NCI-H1105 treated with DMSO at 0.1 percent for 48 hours (cell line): ENCODE data around the gene ROPN1.
"Not testable (repeated sequence)": the region's sequence is repeated elsewhere in the genome, so short reads cannot be mapped to it uniquely, and the experiment has no call there.

Experiments used
- DNase-seq: peaks from one replicate; lab custom pipeline; 2025; lab: John Stamatoyannopoulos, UW

The ROPN1 gene

DNA sequence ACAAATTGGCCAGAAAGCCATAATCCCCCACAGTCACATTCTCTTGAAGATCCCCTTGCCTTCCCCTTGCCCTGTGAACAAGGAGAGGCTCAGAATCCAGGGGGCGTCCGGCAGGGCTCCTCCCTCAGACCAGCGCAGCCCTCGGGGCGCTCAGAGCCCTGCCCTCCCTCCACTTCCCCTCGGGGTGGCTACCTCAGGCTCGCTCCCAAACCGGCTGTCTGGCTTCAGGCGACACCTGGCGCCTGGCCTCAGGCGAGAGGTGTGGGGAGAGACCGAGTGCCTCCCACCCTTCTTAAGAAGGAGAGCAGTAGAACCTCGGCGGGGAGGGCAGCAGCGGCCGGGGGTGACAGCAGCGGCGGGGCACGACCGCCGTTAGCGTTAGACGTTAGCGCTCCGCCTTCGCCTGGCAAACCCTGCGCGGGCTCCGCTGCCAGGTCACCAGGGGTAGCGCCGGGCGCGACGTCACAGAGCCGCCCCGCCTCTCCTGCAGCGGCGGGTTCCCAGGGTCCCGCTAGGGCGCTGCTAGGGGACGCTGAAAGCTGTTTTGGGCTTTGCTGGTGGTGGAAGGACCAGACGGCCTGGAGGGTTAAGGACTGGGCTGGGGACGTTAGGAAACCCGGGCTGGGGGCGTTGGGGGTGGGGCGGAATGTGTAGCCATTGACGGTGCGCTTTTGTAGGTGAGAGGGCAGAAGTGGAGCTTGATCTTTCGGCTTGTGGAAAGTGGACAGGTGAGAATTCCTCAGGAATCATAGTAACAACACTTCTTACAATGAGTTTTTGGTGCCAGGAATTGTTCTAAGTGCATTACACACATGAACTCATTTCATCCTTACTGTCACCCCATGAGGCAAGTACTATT is at the start of gene ROPN1:
TSS of gene ROPN1 (minus strand) at position 395 of the 859 bp plus-strand sequence. CDS start 11,643 bp downstream, outside the sequence.
- DNase-seq: not testable (repeated sequence)

DNA sequence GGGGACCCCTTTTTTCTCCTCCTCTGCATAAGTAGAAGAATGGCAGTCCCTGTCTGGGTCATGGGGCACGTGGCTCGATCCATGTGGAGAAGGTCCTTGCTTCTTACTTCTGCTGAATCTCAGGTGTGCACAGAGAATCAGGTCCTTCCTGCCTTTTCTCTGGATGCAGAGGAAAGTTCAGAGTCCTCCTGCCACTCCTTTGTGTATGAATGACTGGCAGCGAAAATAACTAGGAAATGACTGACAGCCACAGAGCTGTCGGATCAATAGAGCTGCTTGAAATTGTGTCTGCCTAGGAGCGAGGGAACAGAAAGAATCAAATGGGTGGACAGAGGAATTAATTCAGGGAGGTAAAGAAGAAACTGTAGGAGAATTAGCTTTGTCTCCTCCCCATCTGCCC is 49.6 kb upstream of the ROPN1 start:
- no peak for DNase-seq

DNA sequence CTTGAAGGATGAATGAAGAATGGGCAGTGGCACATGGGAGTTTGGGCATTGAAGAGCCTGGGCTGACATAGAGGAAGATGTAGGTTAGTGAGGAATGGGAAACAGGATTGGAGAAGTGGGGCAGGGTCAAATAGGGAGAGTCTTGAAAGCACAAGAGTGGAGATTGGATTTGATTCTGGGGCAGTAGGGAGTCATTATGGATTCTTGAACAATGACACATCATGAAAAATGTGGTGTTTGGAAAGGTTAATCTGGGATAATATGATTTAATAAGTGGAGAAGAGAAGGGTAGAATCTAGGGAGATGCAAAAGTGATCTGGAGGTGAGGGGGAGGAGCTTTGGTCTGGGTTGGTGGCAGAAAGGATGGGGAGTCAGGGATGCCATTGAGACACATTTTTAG is 45.4 kb upstream of the ROPN1 start:
- no peak for DNase-seq

DNA sequence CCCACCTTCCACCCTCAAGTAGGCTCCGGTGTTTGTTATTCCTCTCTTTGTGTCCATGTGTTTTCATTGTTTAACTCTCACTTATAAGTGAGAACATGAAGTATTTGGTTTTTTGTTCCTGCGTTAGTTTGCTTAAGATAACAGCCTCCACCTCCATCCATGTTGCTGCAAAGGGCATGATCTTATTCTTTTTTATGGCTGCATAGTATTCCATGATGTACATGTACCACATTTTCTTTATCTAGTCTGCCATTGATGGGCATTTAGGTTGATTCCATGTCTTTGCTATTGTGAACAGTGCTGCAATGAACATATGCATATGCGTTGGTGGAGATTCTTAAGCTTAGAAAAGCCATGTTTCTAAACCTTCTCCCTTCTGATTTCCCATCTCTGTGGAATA is 44.3 kb upstream of the ROPN1 start:
- DNase-seq: not testable (repeated sequence)

DNA sequence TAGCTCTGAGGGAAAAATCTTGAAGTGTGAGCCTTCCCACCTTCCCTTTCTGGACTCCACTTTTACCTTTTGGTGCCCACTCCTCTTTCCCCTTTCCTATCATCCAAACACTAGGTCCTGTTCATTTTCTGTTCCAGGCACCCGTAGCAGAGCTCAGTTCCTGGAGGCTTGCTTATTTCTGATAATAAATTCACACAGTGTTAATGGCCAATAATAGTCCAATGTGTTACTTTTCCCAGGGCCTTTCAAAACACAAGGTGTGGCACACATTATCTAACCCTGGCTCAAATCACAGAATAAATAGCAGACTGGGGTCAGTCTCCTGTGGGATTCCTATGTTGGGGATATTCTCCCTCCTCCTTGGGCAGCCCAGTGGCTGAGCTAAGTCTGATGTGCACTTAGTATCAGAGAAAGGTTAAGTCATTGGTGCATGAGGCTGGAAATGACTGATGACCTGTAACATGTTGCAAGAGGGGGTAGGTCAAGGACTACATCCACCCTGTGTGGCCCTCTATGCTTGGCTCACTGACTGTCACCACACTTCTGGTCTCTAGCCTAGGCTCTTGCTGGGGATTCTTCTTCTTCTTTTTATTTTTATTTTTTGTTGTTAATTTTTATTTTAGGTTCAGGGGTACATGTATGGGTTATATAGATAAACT is 43.7 kb upstream of the ROPN1 start:
- DNase-seq: no peak

DNA sequence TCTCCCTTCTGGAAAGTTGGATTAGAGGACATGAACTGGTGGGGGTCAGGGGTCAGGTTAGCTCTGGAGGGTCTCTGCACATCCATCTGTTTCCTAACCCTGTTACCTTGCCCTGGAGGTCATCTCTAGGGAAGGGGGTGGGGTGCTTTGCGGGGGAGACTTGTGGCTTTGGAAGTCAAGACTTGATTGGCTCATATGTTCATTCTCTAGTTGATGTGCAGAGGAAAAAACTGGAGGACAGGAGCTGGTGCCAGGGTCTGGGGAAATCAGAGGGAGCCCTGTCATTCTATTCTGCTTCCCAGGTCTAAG is 42.9 kb upstream of the ROPN1 start:
- DNase-seq: peak; percentile 16

DNA sequence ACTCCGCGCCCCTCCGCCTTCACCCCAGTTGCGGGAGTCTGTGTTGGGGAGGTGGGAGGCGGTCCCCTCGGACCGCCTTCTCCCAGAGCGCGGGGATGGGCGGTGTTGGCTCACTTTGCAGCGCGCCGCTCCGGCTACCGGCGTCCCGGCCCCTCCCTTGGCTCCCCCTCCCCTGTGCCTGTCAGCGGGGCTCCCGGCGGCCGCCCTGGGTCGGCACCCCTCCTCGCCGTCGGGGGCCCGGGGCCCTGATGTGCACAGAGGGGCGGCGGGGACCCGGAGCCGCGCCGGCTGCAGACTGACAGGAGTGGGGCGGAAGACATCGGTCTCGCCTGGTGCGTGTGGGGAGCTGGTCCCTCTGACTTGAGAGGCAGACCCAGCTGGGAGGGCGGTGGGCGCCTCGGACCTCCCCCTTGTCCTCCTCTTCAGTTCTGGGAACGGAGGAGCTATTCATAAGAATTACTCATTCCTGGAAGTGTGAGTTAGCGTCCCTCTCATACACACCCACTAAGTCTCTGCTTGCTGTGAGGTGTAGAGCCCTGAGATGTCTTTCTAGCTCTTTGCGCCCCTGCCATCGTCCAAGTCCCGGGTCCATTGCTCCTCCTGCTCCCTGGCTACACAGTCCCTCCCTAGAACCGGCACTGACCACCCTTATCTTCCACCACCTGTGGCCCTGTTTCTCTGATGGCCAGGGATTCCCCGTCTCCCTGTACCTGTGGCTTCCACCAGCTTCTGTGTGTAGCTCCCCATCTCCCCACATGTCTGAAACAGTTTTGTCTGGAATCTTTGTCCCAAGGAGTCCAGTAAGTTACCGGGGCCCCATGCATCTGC is 42.3 kb upstream of the ROPN1 start:
- peak; percentile 48 for DNase-seq

DNA sequence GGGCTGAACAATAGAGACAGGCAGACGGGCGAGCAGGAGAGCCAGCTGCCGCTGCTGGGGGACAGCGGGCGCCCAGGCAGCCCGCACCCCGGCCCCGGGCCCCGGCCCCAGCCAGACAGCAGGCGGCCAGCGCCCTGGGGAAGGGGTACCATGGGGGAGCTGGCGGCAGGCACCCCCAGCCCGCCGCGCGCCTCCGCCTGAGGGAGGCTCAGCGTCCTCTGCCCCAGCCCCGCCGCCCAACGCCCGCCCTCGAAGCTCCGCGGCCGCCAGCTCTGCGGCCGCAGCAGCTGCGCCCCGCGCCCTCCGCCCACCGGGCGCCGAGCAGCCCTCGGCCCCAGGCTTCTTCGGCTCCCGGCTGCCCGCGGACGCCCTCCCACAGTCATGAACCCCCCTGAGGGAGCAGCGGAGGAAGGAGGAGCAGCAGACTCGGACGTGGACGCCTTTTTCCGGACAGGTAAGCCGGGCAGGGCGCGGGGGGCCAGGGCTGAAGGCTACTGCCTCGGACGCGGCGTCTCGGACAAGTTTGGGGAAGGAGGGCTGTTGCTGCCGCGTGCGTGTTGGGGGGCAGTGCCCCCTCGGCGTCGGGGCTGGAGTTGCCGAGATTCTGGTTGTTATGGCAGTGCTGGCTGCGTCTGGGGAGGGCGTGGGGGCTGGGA is 41.6 kb upstream of the ROPN1 start, which contains the start of gene KALRN:
TSS of gene KALRN (plus strand) at position 10 of the 656 bp plus-strand sequence.
- peak; percentile 51 for DNase-seq

DNA sequence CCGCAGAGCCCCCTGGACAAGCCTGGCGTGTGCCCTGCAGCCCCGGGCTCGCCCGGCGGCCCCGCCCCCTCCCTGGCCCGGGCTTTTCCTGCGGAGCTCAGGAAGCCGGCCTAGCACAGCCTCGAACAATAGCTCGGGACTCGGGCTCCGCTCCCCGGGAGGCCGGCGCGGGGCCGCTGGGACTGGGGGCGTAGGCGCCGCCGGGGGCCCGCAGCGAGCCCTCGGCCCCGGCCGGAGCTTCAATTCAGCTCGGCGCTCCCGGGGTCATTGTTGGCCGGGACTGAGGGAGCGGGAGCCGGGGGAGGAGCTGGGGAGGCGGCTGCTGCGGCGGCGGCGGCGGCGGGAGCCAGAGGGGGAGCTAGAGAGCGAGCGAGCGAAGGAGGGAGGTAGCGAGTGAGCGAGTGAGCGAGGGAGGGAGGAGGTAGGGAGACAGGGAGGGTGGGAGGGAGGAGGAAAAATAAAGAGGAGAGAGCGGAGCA is 41.0 kb upstream of the ROPN1 start:
- DNase-seq: peak; percentile 93

DNA sequence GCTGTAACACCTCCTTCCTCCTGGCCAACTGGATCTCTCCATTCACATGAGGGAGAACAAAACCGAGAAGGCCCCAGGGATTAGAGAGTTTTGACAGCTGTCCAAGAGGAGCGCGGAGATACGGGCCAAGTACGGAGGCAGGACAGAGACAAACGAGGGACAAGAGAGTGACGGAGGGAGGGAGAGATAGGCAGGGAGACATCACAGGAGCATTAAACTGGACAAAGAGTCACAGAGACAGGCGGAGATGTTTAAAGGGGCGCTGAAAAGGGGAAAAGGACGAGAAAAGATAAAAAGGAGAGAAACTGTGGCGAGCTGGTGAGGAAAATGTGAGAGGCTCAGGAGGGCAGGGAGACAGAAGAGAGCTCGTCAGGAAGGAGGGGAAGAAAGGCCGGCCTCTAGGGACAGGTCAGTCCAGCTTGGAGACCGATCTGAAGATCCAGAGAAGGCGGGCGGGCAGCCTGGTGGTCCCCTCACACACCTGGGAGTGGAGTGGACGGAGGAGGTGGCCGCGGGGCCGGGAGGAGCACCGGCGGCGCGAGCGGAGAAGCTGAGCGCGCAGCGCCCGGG is 40.5 kb upstream of the ROPN1 start:
- DNase-seq: no peak

DNA sequence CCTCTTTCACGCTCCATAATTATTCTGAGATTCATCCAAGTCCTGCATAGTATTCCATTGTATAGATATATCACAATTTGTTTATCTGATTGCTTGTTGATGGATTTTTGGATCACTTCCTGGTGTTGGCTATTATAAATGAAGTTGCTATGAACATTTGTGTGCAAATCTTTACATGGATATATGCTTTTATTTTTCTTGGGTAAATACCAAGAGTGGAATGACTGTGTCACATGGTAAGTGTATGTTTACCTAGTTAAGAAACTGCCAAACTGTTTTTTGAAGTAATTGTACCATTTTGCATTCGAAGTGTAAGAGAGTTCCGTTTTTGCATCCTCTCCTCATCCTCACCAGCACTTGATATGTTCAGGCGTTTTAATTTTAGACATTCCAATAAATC is 34.6 kb upstream of the ROPN1 start:
- DNase-seq: no peak

DNA sequence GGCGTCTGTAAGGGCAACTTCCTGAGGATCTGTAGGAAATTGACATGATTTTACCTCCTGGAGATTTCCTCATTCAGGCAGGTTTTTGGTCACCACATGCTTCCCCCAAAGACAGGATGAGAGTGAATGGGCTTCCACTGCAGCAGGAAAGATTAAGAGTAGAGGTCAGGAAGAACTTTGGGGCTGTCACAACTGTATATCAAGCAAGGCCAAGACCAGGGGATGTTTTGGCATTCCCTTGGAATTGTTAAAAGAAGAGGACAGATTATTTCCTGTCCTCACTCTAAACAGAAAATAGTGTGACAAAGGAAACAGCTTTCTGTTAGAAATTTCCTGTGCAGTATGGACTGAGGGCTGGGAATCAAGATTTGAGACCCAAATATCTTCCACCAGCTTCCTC is 31.6 kb upstream of the ROPN1 start:
- DNase-seq: not testable (repeated sequence)

DNA sequence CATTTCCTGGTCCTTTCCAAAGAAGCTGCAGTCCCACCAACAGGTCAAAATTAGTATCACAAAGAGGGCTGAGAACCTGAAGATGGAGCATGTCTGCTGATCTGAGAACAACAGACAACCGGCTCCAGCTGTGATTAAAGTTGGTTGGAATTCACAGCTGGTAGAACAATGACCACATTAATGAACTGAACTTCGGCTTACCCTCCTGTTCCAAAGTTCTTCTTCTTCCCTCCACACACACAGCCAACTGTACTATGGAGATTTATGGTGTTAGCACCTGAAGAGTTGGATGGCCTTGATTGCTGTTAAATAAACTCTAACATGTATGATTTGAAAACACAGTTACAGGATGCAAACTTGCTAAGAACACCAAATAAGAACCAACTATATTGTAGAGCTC is 27.4 kb upstream of the ROPN1 start:
- DNase-seq: no peak

DNA sequence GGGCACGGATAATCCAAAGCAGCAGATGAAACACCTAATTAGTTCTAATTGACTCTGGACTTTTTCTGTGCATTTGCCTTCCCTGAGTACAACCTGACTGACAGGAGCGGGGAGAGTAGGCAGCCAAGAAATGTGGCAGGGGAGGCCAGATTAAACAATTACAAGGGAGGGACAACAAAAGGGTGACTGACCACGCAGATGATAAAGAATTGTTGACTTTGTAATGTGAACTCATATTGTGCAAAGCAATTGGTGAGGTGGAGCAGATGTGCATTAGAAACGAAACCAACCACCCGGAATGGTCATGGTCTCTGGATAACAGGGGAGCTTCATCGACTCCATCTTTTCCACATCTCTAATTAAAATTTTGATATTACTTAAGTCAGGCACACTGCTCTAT is 25.6 kb upstream of the ROPN1 start:
- DNase-seq: not testable (repeated sequence)

DNA sequence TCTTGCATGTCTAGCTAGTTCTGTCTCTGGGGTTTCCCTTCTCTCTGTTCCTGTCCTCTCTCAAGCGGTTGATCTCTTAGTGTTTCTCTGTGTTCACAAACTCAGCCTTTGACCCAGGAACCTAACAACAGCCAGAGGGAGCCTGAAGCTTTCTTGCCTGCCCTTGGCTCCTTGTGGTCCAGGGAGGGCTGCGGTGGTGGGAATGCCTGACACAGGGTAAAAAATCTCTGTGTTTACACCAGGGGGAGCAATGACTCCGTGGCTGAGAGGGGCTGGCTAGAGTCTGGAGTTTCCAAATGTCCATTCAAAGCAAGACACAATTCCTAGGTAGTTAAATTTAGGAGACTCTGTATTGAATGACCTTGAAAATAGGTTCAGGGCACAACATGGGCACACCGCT is 24.6 kb upstream of the ROPN1 start:
- peak; percentile 64 for DNase-seq

DNA sequence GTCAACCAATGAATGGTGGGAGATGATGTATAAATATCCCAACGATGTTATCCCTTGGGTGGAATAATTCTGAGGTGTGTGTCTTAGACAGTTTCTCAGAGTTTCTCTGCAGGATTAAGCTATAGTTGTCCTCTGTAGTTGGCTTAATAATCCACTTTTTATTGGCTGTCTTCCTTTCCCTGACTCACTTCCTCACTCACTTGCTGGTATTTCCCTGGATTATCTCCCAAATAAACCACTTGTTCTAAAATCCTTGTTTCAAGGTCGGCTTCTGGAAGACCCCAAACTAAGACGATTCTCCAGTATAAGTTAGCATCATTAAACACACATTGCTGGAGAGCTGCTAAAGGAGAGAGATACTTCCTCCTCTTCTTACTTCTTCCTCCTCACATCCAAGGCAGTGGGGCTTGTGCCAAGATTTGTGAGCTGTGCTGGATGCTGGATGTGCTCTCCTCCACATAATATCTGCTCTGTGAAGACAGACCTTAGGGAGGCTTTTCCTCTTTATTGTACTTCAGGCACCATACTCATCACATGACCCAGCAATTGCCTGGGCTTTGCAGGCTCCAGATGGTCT is 22.5 kb upstream of the ROPN1 start:
- DNase-seq: no peak

DNA sequence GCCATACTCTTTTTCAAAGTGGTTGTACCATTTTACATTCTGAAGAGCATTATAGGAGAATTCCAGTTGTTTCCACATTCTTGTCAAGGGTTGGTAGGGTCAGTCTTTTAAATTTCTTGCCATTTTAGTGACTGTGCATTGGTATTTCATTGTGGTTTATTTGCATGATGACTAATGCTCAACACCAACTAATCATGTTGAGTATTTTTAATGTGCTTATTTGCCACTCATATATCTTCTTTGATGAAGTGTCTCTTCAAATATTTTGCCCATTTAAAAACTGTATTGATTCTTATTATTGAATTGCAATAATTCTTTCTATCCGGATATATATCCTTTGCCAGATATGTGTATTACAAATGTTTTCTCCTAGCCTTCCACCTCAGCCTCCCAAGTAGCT is 16.4 kb upstream of the ROPN1 start:
- DNase-seq: not testable (repeated sequence)

DNA sequence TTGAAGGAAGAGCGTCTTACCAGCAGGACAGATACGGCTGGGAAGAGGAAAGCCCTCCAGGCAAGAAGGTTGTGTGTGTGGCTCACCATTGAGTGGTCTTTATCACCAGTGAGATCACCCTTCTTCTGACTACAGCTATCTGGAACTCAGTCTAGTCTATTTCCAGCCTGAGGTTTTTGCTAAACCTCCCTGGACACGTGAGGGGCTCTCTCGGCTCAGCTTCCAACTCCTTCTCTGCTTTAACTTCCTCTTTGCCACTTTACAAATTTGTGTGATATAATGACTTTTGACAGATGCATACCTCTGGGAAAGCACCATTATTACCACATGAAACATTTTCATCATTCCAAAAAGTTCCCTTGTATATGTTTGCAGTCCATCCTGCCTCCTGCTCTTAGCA is 15.3 kb upstream of the ROPN1 start:
- no peak for DNase-seq

DNA sequence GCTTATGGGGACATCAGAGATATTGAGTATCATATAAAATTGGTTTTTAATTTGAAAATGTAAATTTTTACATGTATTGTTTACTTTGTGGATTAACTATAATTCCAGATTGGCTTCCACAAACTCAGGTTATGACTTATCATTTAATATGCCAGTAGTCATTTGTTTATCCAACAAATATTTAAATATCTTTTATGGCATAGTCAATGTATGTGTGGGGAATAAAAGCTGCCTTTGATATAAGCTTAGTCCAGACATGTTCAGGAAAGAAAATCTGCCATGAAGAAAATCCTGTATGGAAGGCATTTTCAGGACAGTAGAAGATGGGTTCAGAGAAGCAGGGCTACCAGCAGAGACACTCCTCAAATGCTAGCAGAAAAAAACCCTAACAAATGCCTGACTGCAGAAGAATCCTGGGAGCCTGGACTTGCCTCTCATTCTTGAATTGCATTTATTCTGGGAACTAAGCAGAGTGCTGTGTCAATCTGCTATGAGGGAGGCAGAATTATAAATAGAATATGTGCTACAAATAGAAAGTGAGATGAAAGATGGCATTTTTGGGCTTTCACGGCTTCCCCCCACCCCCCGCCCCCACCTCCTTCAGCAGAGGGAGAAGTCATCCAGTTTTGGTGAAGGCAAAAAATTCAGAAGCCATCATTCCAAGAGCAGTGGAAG is 10.6 kb upstream of the ROPN1 start:
- DNase-seq: not testable (repeated sequence)

DNA sequence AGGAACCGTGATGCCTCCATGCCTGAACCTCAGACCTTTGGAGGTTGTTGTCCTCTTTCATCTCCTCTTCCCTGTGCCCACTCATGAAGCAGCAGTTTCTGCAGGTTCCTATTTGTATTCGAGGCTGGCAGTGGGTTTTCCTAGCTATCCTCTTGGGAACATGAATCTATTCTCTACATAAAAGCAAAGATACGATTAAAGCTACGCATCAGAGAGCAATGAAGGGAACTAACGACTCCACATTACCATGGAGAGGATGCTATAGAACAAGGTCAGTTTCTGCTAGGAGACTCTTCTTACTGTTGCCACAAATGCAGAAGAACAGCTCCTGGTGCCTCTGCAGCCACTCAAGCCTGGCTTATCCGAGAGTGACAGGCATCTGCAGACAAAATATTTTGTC is 9.4 kb upstream of the ROPN1 start:
- DNase-seq: not testable (repeated sequence)

DNA sequence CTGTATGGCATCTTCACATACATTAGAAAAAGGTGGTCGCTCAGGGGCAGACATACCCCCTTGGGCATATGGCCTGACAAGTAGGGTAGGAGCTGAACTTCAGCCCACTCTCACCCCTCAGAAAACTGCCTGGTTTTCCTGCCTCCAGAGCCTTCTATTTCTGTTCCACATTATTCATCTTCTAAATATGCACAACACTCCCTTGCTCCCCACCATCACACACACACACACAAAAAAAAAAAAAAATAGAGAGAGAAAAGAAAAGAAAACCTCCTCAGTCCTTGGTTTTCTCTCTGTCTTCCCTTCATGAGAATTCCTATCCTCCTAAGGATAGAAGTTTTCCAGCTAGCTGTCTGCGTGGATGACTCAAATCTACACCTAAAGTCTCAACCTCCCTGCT is 5.6 kb upstream of the ROPN1 start:
- DNase-seq: no peak
